Activated CD8-positive, alpha-beta memory T cell treated with anti-CD3 and anti-CD28 coated beads, Interleukin-2, amount 50 U/mL, for 1 hour (primary cell): ENCODE data around the gene FNDC10.

ENCODE experiments used
- DNase-seq: peaks from one replicate; pipeline ENCODE4 v3.0.0-alpha.2; 2020; ENCODE audit errors: extremely low read depth

The FNDC10 gene

DNA sequence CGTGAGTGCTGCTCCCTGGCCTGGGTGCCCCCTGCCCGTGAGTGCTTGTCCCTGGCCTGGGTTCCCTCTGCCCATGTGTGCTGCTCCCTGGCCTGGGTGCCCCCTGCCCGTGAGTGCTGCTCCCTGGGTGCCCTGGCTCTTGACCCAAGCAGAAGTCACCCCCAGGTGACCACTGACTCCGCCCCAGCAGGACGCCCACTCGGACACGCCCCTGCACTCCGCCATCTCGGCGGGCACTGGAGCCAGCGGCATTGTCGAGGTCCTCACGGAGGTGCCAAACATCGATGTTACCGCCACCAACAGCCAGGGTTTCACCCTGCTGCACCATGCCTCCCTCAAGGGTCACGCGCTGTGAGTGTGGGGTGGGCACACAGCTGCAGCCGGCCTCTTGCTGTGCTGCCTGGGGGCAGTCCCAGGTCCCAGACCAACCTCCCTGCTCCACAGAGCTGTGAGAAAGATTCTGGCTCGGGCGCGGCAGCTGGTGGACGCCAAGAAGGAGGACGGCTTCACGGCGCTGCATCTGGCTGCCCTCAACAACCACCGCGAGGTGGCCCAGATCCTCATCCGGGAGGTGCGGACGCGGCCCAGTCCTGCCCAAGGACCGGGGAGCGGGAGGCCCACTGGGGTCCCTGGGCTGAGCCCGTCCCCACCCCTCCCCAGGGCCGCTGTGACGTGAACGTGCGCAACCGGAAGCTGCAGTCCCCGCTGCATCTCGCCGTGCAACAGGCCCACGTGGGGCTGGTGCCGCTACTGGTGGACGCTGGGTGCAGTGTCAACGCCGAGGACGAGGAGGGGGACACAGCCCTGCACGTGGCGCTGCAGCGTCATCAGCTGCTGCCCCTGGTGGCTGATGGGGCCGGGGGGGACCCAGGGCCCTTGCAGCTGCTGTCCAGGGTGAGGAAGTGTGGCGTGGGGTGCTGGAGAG is 28.2 kb upstream of the FNDC10 start:
- DNase-seq, result no peak

DNA sequence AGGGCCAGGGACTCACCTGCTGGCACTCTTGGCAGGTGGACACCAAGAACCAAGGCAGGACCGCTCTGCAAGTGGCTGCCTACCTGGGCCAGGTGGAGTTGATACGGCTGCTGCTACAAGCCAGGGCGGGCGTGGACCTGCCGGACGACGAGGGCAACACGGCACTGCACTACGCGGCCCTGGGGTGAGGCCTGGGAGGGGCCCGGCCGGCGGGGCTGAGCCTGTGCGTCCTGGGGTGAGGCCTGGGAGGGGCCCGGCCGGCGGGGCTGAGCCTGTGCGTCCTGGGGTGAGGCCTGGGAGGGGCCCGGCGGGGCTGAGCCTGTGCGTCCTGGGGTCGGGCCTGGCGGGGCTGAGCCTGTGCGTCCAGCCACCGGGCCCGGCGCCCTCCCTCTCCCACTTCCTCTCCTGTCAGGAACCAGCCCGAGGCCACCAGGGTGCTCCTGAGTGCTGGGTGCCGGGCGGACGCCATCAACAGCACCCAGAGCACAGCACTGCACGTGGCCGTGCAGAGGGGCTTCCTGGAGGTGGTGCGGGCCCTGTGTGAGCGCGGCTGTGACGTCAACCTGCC is 27.4 kb upstream of the FNDC10 start:
- DNase-seq, result no peak

DNA sequence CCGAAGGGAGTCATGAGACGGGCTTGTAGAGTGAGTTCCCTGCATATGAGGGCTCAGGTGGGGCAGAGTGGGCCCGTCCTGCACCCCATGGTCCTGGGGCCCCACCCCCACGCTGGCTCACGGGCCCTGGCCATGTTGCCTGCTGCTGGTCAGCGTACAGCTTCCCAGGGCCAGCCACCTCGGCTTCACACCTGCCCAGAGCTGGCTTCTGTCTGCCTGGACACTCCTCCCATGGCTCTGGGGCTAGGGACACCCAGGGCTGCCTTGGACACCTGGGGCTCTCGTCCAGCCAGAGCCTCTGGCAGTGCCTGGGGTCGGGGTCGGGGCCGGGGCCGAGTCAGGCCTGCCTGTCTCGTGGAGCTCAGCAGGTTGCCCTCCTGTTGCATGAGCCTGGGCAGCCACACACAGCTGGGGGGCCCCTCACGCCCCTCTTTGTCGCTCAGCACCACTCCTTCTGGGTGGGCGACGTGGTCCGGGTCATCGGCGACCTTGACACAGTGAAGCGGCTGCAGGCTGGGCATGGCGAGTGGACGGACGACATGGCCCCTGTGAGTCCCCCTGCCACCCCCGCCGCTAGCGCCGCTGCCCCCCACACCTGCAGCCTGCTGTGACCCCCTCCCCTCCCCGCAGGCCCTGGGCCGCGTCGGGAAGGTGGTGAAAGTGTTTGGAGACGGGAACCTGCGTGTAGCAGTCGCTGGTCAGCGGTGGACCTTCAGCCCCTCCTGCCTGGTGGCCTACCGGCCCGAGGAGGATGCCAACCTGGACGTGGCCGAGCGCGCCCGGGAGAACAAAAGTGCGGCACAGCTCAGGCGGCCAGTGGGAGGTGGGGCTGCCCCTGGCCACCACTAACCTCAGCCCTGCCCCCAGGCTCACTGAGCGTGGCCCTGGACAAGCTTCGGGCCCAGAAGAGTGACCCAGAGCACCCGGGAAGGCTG is 26.5 kb upstream of the FNDC10 start:
- DNase-seq, result no peak

DNA sequence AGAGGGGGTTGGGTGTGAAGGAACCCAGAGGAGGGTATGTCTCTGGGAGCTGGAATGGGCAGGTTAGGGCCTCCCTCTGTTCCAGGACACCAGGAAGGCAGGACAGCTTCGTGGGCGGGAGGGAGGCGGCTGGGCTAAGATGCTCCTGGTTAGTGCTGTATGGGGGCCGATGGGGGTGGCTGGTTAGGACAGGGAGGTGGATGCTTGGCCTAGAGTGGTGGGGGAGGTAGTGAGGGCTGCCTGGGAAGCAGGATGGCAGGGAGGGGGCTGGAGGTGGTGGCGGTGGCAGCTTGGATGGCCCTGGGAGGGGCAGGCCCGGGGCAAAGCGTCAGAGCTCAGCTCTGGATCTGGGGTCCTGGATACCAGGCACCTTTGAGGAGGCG is 25.9 kb upstream of the FNDC10 start:
- DNase-seq, result no peak

DNA sequence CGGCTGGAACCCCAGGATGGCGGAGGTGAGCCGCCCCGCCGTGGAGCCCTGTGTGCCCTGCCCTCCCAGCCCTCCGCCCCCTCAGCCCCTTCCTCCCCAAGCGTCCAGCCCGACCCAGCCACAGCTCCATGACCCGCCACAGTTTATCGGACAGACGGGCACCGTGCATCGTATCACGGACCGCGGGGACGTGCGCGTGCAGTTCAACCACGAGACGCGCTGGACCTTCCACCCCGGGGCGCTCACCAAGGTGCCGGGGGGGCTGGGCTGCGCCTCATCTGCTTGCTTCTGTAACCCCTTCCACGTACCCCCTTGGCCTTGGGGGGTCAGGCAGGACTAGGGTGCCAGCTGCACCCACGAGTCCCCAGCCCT is 25.5 kb upstream of the FNDC10 start:
- no peak for DNase-seq

DNA sequence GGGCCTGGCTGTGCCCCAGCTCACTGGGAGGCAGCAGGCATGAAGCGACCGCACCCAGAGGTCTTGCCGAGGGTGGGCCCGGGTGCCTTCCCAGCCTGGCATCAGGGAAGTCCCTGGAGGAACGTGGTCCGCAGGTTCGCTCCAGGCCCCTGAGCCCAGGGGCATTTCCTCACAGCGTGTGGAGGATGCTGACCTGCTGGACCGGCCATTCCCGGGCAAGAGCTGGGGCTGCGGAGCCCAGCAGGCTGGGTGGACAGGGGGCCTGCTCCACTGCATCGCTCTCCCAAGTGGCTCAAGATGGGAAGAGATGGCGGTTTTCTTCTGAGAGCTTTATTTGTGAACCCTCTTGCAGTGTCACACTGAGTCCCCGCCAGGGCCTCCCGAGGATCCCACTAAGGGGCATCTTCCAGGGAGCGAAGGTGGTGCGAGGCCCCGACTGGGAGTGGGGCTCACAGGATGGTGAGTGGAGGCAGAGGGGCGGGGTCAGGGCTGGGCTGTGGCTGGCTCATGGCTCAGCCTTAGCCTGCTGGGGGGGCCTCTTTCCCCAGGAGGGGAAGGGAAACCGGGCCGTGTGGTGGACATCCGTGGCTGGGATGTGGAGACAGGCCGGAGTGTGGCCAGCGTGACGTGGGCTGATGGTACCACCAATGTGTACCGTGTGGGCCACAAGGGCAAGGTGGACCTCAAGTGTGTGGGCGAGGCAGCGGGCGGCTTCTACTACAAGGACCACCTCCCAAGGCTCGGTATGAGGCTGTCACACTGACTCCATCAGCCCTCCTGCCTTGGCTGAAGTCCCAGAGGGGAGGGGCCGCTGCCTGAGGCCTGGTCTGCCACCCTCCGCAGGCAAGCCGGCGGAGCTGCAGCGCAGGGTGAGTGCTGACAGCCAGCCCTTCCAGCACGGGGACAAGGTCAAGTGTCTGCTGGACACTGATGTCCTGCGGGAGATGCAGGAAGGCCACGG is 24.8 kb upstream of the FNDC10 start:
- no peak for DNase-seq

DNA sequence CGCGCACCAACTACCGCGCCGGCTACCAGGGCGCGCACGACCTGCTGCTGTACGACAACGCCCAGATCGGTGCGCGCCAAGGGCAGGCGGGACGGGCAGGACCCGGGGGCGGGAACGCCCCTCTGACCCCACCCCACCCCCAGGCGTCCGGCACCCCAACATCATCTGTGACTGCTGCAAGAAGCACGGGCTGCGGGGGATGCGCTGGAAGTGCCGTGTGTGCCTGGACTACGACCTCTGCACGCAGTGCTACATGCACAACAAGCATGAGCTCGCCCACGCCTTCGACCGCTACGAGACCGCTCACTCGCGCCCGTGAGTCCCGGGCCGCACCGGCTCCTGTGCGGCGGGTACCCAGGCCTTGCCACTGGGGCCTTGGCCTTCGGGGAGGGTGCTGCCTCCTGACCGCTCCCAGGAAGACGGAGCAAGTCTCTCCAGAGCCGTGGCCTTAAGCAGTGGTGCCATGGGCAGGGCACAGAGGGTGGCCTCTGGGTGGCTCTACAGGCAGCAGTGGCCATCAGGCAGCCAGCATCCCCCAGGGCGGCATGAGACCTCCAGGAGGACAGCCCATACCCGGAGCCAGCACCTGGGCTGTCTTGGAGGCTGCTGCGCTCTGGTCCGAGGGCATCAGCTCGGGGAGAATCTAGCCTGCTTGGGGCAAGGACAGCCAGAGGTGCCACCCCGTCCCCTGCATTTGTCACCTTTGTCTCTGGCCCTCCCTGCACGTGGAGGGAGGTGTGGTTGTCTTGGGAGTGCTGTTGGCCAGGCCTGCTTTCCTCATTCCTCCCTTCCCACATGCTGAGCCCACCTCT is 23.9 kb upstream of the FNDC10 start:
- no peak for DNase-seq

DNA sequence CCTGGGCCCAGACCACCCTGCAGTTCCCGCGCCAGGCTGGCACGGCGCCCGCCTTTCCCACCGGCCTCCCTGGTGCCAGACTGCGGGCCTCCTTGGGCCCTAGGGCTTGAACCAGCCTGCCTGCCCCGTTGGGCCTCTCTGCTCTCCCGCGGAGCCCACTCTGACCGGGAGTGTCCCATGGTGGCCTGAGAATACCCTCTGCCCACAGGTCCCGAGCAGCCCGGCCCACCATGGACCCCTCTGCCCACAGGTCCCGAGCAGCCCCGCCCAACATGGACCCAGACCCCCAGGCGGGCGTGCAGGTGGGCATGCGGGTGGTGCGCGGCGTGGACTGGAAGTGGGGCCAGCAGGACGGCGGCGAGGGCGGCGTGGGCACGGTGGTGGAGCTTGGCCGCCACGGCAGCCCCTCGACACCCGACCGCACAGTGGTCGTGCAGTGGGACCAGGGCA is 23.3 kb upstream of the FNDC10 start:
- no peak for DNase-seq

DNA sequence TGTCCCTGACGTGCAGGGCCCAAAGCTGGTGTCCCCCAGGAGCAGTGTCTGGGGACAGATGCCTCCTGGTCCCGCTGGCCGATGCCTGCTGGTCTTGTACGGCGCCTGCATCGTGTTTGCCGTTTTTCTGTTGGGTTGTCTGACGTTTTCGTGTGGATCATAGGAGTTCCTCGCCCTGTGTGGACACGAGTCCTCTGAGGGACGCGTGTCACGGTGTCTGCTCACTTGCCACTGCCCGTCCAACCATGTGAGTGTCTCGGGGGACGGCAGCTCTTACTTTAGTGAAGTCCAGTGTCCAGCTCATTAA is 22.8 kb upstream of the FNDC10 start:
- no peak for DNase-seq

DNA sequence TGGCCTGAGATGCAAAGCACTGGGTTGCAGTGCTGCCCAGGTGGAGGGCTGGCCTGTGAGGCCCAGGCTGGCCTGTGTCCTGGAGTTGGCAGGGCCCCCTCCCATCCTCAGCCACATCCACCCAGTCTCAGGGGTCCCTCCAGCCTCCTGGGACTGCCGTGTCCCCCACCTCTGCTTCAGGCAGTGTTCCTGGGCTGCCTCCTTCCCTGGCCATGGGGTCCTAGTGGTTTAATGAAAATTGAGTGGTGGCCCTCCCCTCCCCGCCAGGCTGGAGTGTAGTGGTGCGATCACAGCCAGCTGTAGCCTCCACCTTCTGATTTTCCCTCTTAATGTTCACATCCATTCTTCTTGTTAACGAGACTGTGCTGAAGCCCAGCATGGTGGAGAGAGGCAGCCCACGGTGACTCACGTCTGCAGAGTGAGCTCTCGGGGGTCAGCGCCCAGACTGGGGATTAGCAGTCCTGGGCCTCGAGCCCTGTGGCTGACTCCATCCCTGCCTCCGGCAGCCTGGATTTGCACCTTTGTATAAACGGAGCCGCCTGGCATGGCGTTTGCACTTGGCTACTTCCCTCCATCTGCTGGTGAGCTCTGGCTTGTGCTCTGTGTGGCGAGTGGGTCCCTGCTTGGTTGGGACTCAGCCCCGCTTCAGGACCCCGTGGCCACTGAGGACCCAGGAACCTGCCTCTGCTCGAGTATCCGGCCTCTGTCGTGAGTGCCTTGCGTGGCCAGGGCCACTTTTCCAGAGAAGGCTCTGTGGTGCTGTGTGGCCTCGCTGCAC is 22.3 kb upstream of the FNDC10 start:
- DNase-seq, result no peak

DNA sequence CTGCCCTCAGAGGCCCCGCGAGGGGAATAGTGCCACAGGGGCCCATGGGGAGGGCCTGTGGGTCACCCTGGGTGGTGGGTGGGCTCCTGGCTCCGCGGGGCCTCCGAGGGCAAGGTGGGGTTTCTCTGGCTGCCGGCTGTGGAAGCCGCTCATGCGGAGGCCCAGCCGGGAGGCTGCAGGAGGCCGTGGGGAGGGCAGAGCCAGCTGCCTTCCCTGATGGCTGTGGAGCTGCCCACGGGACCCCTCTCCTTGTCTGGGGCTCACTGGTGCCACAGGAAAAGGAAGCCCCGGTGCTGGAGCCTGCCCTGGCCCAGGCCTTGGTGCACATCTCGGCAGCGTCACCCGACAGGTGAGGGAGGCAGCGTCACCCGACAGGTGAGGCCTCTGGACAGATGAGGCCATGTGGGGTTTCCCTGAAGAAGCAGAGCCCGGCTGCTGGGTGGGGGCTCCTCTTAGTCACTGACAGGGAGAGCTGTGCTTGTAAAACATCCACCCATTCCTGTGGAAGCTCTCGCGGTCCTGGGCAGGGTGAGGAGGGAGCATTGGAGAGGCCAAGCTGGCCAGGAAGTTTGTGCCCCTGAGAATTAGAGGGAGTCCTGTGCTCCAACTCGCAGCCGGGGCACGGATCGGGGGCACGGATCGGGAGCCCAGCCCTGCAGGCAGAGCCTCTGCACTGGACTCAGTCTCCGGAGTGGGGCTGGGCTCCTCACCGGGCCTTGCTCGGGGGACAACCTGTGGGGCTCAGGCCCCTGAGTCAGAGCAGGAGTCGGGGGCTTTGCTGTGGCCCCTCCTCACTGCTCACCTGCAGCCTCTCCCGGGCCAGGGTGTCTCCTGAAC is 21.5 kb upstream of the FNDC10 start:
- no peak for DNase-seq

DNA sequence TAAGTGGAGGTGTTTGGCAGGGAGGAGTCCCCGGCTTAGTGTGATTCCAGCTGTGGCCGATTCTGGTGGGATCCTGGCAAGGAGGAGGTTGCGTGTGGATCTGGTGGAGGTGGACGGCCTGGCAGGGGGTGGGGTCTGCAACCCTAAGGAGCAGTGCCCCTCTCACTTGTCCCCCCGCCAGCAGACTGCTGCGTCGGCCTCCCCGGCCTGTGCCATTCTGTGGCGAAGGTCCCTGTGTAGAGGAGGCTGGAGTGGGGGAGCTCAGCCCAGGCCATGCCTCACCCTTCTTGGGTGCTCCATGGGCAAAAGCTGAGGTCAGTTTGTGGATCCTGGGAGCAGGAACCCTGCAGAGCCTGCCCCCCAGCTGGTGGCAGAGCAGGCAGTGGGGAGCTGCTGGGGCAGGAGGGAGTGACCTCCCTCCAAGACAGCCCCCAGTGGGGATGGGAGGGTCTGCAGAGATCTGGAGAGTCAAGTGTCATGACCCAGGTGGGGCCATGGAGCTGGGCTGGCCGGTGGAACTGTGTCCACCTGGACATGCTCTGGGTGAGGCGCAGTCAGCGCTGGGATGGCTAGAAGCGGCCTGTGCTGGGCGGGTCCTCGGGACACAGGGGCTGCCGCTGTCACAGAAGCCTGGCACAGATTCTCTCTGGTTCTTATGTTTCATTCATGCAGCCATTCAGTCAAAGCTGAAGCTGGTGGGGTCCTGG is 20.7 kb upstream of the FNDC10 start:
- no peak for DNase-seq

DNA sequence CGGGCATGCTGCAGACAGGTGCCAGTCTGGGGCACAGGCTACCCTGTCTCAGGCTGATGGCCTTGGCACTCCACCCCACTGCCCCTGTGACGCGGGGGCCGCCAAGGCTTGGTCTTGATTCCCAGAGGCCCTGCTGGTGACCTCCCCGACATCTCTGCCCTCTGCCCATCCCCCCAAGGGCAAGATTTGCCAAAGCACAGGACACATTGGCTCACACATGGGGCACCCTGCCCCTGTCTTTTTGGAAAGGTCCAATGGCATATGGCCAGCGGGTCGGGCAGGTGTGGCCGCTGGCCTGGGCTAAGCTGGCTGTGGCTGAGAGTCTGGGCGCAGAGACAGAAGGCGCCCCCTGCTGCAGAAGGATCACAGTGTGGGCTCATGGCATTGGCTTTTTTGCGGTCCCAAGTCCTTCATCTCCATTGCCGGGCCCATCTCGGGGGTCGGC is 20.0 kb upstream of the FNDC10 start:
- no peak for DNase-seq

DNA sequence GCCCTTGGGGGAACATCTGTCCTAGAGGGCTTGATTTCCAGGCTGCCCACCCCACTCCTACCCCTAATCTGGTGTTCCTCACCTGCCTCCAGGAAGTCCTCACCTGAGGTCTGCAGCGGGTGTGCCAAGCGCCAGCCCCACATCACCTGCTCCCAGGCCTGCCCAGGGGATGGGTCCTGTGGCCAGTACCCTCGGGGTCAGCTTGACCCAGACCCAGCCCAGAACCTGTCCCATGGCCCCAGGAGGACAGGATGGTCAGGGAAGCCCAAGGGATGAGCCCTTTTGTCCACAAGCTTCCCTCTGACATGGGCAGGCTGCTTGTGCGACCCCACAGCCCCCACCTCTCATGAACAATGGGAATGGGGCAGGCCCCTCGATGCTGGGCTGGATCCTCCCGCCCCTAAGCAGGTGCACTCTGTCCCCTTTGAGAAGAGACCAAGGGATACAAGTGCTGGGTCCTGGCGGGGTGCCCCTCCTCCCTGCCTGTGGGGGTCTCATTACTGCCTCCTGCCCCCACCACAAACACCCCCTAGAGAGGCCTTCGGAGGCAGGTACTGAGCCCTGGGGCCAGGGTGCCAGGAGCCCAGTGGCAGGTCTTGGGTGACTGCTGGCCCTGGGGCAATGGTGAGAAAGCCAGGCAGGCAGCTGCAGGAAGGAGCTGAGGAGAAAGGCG is 18.6 kb upstream of the FNDC10 start:
- DNase-seq, result no peak

DNA sequence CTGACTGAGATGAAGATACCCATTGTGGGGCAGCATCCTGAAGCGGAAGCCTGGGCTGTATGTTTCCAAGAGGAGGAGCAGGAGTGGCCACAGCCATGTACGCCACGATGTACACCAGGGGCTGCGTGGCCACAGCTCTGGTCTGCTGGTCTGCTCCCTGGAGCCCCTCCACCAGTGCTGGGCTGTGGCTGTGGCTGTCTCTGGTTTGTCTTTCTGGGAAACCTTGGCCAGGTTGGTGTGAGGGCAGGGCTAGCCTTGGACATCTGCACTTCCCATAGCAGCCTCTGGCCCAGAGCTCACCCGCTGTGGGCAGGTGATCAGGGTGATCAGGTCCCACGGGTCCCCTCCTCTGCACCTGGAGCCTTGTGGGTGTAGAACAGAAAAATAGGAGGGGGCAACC is 18.0 kb upstream of the FNDC10 start:
- DNase-seq, result no peak

DNA sequence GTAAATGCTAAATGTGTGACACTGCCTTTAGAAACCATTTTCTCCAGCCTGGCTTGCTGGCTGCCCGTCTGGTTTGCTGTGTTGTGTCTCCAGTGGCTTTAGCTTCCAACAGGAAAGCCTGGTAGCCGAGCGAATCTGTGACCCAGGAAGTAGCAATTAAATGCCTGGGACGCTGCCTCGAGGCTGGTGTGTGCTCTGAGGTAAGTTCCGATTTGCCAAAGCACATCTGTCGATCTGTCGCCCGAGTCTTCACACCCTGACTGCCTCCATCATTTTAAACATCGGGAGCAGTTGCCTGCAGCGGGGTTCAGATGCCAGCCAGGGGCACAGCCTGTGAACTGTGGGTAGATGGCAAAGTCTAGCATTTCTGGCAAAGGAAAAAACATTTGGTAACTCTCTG is 17.6 kb upstream of the FNDC10 start:
- no peak for DNase-seq

DNA sequence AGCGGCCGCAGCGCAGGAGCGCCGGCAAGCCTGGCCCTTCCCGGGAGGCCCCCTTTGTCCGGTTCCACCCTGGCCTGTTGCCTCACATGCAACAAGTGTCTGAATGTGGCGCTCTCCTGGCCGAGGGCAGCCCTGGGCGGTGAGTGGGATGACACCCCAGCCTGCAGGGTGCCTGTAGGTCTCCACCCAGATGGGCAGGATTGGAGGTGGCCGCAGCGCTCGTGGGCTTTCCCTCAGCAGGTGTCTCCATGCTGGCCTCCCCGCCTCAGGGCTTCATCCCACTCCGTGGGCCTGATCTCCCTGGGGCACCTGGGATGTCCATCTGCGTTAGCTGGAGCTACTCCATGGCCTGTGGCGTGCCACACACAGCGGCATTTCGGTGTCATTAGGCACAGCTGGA is 16.9 kb upstream of the FNDC10 start:
- no peak for DNase-seq
